Fibroblast of gingiva (primary cell): ENCODE measurements around the gene HID1.

ENCODE experiments used
- DNase-seq: peaks from one replicate; pipeline ENCODE4 v3.0.0-alpha.2; 2011; ENCODE audit warnings: low read depth

Gene HID1

DNA sequence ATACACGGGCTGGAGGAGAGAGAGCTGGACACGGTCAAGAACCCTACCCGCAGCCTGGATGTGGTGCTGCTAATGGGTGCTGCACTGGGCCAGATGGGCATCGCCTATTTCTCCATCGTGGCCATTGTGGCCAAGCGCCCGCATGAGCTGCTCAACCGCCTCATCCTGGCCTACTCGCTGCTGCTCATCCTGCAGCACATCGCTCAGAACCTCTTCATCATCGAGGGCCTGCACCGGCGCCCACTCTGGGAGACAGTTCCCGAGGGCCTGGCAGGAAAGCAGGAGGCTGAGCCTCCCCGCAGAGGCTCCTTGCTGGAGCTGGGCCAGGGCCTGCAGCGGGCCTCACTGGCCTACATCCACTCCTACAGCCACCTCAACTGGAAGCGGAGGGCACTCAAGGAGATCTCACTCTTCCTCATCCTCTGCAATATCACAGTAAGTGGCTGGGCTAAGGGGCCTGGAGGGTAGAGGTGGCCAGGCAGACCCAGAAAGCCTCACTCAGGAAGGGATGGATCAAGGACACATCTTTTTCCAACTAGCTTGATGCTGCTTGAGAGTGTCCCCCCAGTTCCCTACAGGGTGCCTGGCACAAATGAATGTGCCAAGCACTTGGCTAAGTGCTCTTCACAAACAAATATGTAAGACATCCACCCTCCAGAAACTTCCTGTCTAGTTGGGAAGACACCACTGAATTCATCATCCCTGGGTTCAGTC lies 25.4 kb downstream of the HID1 start:
- DNase-seq: no peak

DNA sequence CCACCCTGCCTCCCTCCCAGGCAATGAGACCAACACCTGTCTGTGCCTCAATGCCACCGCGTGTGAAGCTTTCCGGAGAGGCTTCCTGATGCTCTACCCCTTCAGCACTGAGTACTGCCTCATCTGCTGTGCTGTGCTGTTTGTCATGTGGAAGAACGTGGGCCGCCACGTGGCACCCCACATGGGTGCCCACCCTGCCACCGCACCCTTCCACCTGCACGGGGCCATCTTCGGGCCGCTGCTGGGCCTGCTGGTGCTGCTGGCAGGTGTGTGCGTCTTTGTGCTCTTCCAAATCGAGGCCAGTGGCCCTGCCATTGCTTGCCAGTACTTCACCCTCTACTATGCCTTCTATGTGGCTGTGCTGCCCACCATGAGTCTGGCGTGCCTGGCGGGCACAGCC lies 25.9 kb downstream of the HID1 start:
- no peak for DNase-seq

GRCh38 chr17:74945543-74945942 lies 27.0 kb downstream of the HID1 start:
- DNase-seq: no peak

DNA sequence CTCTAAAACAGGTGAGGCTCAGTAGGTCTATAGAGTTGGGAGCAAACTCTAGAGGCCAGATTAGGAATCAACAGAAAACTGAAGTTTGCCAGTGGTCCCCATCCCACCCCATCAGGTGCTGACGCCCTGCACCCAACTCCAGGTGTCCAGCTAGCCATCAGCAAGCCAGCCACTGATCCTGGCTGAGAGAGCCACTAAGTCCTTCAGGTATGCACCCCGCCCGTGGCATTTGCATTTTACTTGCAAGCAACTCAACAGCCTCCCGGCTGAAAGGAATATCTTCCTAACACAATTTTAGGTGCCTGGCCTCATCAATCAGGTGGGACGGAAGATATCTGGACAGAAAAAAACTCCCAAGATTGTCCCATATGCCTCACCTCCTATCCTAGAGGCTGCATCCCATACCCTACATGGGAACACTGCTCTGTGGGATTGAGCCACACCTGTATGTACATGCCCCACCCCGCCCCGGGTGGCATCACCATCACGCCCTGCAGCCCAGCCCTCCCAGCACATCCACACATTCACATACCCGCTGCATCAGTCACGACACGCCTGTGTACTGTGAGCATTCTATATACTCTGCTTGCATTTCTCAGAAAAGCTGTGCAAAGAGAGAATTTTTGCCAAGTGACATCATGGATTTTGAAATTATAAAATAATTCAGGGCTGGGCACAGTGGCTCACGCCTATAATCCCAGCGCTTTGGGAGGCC lies 28.6 kb downstream of the HID1 start:
- DNase-seq: no peak

DNA sequence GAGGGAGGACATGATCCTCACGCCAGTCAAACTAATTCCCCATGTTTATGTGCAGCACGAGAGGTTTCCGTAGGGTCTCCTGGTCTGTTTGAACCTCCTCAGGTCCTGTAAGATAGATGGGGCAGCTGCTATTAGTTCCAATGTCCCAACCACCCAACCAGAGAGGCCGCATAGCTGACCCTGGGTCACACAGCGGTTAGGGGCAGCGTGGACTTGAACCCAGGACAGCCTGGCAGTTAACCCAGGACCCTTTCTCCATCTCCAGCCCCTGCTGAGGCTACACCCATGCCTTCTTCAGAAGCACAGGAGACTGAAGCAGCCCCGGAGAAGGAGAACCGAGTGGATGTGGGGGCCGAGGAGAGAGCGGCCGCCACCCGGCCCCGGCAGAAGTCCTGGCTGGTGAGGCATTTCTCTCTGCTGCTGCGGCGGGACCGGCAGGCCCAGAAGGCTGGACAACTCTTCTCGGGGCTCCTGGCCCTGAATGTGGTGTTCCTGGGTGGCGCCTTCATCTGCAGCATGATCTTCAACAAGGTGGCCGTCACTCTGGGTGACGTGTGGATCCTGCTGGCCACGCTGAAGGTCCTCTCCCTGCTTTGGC lies 31.3 kb downstream of the HID1 start:
- no peak for DNase-seq

GRCh38 chr17:74939534-74939933 lies 33.0 kb downstream of the HID1 start:
- DNase-seq: no peak

DNA sequence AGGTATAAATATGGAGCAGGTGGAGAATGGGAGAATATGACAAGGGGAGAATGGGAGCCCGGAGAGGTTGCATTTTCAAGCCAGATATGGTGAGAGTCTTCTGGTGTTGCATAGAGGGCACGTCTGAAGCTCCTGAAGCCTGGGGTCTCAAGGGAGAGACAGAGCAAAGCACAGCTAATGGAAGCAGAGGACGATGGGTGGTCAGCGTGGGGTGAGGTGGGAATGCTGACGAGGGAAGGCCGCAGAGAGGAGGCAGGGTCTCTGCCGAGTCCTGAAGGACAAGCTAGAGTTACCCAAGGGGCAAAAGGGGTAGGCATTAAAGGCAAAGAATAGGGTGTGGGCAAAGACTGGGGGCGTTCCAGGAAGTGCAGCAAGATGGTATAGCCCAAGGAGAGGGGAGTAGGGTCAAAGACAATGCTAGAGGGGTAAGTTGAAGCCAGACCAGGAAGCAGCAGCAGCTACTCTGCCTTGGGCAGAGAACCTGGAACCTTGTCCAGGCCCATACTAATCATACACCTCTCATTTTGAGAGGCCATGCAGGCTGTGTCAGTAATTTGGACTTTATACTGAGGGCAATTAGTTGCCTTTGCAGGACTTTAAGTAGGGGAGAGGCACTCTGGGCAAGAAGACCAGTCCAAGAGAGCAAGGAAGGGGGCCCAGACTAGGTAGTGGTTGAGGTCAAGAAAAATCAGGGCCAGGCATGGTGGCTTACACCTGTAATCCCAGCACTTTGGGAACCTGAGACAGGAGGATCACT lies 34.2 kb downstream of the HID1 start:
- DNase-seq: no peak

DNA sequence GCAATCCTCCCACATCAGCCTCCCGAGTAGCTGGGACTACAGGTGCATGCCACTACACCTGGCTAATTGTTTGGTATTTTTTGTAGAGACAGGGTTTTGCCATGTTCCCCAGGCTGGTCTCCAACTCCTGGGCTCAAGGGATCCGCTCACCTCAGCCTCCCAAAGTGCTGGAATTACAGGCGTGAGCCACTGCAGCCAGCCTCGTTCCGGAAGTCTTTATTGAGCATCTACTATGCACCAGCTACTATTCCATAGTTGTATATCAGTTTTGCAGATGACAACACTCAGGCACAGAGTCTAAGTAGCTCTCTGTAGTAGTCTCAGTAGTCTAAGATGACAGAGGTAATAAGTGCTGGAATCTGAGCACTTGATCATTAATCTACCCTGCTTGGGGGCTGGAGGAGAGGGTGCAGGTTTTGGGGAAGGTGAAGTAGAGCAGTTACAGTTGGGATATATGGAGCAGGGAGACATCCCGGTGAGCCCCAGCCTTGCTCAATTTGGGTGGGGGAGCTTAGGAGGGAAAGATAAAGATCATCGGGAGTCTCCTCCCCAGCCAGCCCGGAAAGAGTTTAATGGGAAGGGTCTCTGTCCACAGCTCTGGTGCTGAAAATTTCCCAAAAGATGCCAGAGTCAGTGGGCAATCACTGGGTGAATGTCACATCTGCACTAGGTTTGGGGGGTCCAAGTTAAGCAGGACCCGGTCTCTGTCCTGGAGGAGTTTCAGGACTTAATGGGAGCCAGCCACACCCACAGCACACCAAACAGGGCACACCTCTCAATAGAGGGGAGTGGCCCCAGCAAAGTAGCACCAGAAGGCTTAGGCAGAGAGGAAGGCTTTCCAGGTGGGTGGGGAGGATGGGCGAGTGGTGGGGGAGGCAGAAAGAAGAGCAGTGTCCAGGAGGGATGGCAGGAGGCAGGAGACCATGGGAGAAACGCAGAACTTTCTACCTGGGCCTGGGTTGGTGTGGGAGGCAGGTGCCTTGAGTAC lies 35.2 kb downstream of the HID1 start:
- no peak for DNase-seq

- DNase-seq: no peak
Measured at GRCh38 chr17:74936470-74936799, 36.1 kb downstream of the HID1 start.

GRCh38 chr17:74935585-74936469 lies 36.7 kb downstream of the HID1 start, which contains the start of gene OTOP3:
OTOP3 (plus strand) TSS chr17:74935898; CDS start chr17:74935922, 24 bp downstream.
- DNase-seq: no peak

DNA sequence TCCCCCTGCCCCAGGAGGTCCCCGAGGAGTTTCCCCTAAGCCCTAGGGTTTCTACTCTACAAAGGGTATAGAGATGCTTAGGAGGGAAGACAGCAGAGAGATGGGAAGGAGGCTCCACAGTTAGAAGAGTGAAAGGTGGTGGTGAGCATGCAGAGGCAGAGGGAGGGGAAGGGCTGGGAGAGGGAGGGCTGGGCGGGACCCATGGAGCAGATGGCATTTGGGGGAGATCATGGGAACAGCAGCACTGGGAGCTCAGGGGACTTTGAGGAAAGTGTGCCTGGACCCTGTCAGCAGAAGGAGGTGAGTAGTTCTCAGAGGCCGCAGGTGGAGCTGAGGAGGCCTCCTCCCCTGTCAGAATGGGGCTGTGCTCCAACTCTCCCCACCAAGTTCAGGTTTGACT lies 37.5 kb downstream of the HID1 start:
- no peak for DNase-seq

DNA sequence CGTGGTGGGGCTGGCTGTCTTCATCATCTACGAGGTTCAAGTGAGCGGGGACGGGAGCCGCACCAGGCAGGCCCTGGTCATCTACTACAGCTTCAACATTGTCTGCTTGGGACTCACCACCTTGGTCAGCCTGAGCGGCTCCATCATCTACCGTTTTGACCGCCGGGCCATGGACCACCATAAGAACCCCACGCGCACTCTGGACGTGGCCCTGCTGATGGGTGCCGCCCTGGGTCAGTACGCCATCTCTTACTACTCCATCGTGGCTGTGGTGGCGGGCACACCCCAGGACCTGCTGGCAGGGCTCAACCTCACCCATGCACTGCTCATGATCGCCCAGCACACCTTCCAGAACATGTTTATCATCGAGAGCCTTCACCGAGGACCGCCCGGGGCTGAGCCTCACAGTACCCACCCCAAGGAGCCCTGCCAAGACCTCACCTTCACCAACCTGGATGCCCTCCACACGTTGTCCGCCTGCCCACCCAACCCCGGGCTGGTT lies 42.0 kb downstream of the HID1 start:
- DNase-seq: no peak

DNA sequence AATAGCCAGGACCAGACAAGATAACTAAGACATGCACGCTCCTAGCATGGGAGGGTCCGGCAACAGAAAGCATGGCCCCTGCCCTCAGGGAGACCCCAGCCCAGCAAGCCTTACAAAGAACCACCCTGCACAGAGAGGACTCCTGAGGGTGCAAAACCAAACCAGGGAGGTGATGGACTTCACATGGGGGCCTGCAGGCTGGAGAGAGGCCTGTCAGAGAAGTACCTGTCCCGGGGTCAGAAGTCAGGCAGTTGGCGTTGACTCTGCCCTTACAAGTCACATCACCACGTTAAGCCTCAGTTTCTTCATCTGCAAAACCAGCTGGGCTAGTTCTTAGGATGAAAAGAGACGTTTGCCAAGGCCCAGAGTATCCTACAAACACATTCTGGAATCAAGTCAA lies 43.8 kb downstream of the HID1 start:
- DNase-seq: no peak

GRCh38 chr17:74925242-74925641 lies 47.3 kb downstream of the HID1 start:
- DNase-seq: no peak

DNA sequence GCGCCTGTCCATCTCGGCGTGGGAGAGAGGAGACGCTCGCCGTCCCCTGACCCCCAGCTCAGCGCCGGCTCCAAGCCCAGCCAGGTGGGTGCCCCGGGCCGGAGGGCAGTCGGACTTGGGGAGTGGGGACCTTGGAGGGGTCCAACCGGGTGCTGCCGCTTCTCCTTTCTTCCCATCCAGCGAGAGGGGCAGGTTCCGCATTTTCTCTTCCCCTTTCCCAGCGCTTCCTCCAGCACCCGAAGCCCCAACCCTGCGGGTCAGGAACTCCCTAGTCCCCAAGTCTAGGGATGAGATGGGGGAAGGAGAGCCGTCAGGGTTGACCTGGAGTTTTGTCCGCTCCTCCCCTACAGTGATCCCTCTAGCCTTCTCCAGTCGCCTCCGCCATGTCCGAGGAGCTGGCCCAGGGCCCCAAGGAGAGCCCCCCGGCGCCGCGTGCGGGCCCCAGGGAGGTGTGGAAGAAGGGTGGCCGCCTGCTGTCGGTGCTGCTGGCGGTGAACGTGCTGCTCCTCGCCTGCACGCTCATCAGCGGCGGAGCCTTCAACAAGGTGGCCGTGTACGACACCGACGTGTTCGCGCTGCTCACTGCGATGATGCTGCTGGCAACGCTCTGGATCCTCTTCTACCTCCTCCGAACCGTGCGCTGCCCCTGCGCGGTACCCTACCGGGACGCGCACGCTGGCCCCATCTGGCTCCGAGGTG lies 48.2 kb downstream of the HID1 start, which contains the start of gene OTOP2:
TSS of gene OTOP2 (plus strand) at position 24 of the 699 bp plus-strand sequence. CDS start at position 384, 360 bp downstream.
- no peak for DNase-seq

DNA sequence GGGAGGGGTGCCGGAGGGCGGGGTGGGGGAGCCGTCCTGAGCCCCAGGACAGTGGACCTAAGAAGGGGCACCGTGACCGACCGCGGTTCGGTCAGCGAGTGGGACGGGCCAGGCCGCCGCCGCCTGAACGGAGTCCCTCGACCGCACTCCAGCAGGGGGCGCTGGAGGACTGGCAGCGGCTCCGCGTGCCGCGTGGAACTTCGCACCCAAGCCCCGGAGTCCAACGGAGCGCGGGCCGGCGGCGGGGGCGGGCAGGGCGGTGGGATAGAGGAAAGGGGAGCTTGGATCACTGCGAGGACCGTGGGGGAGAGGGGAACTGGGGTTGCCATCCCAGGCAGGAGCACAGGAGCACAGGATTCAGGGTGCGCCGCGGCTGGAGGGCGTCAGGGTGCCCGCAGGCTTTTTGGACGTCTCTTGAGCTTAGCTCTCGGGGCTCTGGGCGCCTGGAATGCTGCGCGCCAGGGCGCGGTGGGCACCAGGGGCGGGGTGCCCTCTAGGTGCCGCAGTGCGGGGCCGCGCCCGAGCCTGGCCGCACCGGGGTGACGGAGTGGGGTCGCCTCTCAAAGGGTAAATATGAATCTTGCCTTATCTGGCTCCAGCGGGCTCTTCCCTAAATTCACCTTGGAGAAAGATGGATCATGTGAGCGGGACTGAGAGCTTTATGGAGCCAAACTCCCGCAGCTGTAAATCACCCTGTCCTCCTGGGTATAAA lies 48.9 kb downstream of the HID1 start:
- no peak for DNase-seq

DNA sequence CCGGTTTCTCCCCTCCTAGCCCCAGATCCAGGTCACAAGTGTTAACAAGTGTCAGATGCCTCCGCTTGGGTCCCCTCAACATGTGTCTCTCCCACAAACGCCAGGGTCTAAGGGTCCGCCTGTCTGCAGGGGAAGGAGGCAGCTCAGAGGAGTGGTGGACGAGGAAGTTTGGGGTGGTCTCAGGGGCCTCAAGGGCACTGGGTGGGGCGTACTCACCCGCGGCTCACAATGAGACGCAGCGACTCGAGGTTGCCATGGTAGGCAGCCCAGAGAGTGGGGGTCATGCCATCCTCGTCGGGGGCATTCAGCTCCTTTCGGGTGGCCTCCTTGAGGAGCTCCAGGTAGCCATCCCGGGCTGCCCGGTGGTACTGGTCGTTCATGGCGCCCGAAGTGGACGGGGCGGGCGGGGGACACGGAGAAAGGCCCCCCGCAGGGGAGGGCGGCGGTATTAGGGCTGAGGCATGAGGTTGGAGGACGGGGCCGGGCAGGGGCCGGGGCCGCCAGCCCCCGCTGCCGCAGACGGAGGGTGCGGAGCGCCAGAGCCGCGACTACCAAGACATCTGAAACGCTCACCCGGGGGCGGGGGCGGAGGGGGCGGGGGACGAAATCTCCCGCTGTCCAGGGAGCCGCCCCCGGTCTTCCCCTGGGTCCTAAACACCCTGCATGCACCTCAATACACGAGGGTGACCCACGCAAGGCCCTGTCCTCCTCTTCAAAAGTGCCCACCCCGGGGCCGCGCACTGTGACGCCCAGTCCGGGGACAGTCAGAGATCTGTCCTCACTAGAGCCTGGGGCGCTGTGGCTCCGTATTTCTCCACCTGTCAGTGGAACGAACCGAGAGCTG lies 49.6 kb downstream of the HID1 start, which contains the start of gene USH1G:
TSS of gene USH1G (minus strand) at position 562 of the 844 bp plus-strand sequence. CDS start at position 380, 182 bp downstream.
- DNase-seq: no peak

DNA sequence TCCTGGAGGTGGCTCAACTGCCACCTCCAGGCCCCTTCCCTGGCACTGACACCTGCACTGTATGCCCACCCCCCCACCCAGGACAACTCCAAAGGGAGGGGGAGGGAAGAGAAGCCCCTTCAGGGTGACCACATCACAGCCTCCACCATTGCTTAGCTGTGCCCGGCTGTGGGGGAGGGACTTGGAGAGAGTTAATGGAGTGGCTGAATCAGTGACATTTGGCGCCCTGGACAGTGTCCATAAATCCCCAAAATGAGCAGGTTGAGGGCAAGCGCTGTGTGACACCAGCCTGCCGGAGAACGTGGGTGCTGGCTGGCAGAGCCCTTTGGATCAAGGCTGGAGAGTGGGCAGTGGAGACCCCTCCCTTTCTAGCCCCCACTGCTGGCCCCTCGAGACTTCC lies 50.4 kb downstream of the HID1 start:
- DNase-seq: no peak
